Hepatocyte (in vitro differentiated cells): ENCODE data around the gene MAPK14. TPM values are rescaled to one million over a fixed set of nuclear protein-coding genes. Genes with fewer than 3 reads are reported as not detected.

Experiments
- DNase-seq: peaks from one replicate; pipeline ENCODE4 v3.0.0-alpha.2; 2016; ENCODE audit warnings: low spot score
- H2AFZ ChIP-seq: fragments of 200-600 bp; sonication (generic); 2 replicates; pipeline ENCODE4 v1.6.0; 2016; ENCODE audit warnings: antibody characterized with exemption, mild to moderate bottlenecking
- H3K27ac ChIP-seq: fragments of 200-600 bp; sonication (generic); 2 replicates; pipeline ENCODE4 v1.5.1; 2016; ENCODE audit warnings: mild to moderate bottlenecking
- H3K27me3 ChIP-seq: fragments of 200-600 bp; sonication (generic); 2 replicates; pipeline ENCODE4 v1.6.1; 2016
- H3K36me3 ChIP-seq: fragments of 200-600 bp; sonication (generic); replicated peaks from 2 replicates; pipeline ENCODE4 v1.5.1; 2016; ENCODE audit warnings: low read depth; ENCODE audit not compliant: insufficient read depth
- H3K4me1 ChIP-seq: fragments of 200-600 bp; sonication (generic); 2 replicates; pipeline ENCODE4 v1.5.1; 2016; ENCODE audit warnings: mild to moderate bottlenecking, moderate library complexity; ENCODE audit not compliant: insufficient read depth
- H3K4me2 ChIP-seq: fragments of 200-600 bp; sonication (generic); 2 replicates; pipeline ENCODE4 v1.6.0; 2016
- H3K4me3 ChIP-seq: fragments of 200-600 bp; sonication (generic); 2 replicates; pipeline ENCODE4 v1.5.1; 2016; ENCODE audit warnings: mild to moderate bottlenecking
- H3K79me2 ChIP-seq: fragments of 200-600 bp; sonication (generic); 2 replicates; pipeline ENCODE4 v1.6.0; 2017; ENCODE audit warnings: mild to moderate bottlenecking
- H3K9me2 ChIP-seq: fragments of 200-600 bp; sonication (generic); replicated peaks from 2 replicates; pipeline ENCODE4 v1.6.0; 2017; ENCODE audit warnings: mild to moderate bottlenecking; ENCODE audit not compliant: insufficient read depth
- H3K9me3 ChIP-seq: fragments of 200-600 bp; sonication (generic); 2 replicates; pipeline ENCODE4 v1.5.1; 2016; ENCODE audit warnings: low read depth, mild to moderate bottlenecking
- H4K20me1 ChIP-seq: fragments of 200-600 bp; sonication (generic); 2 replicates; pipeline ENCODE4 v1.6.0; 2016; ENCODE audit warnings: mild to moderate bottlenecking; ENCODE audit not compliant: insufficient read depth, poor library complexity, severe bottlenecking
- EZH2 ChIP-seq: fragments of 200-600 bp; sonication (generic); IDR thresholded peaks from 2 replicates; pipeline ENCODE4 v1.6.1; 2016; ENCODE audit warnings: antibody characterized with exemption, mild to moderate bottlenecking, borderline replicate concordance
- EZH2phosphoT487 ChIP-seq: fragments of 200-600 bp; sonication (generic); IDR thresholded peaks from one replicate; pipeline ENCODE4 v1.6.1; 2018; ENCODE audit warnings: antibody characterized with exemption, mild to moderate bottlenecking, low read depth, moderate library complexity; ENCODE audit not compliant: unreplicated experiment, severe bottlenecking
- WGBS: methylation state at CpG from one replicate; pipeline ENCODE4 v1.1.6; 2016; ENCODE audit warnings: low lambda C conversion rate; ENCODE audit errors: missing lambda C conversion rate; 5-methylcytosine and 5-hydroxymethylcytosine counted together
- polyA plus RNA-seq: library from polyadenylated mRNA; unstranded; fragments of >200 nt; fragmentation: Nextera tagmentation; extraction: Ambion mirVana; gene quantifications from 2 replicates; pipeline ENCODE4 v1.2.1, GENCODE V29; 2016
- total RNA-seq: library from RNA; depleted of rRNA; stranded (reverse); fragments of >200 nt; gene quantifications from 2 replicates; pipeline ENCODE4 v1.2.3, GENCODE V29; 2014
- TF ChIP-seq, protein P1 (sequence below): fragments of 200-600 bp; sonication (generic); IDR thresholded peaks from 2 replicates; pipeline ENCODE4 v1.5.1; 2016; ENCODE audit warnings: antibody characterized with exemption, mild to moderate bottlenecking; ENCODE audit not compliant: poor library complexity

MAPK14 gene
- total and polyA plus RNA-seq, 2 experiments from 2014 or later: 46.8 to 86.5 TPM

GRCh38 chr6:36149476-36149875 is 121.9 kb downstream of the MAPK14 start:
- H3K36me3 ChIP-seq: no peaks in the 10 kb centered on the region

GRCh38 chr6:36150283-36150682 is 122.7 kb downstream of the MAPK14 start:
- Histone ChIP-seq H3K4me2 (no peak overlapping the region), H3K9me3 (no peaks in the 10 kb centered on the region), H3K27ac (peak overlapping the region; percentile 52), H3K79me2 (no peaks in the 10 kb centered on the region), H3K9me2 (no peaks in the 10 kb centered on the region), H3K27me3 (no peaks in the 10 kb centered on the region), H3K4me3 (no peak overlapping the region), H4K20me1 (no peaks in the 10 kb centered on the region), H3K4me1 (no peaks in the 10 kb centered on the region), H3K36me3 (peaks cover 3% of the 10 kb centered on the region), H2AFZ (no peak overlapping the region)
- no peak for DNase-seq
- 86% methylated on average over 3 of the region's 3 CpGs for WGBS
- TF ChIP-seq EZH2phosphoT487: no peak
- no peak for TF ChIP-seq EZH2
- TF ChIP-seq, protein P1, sequence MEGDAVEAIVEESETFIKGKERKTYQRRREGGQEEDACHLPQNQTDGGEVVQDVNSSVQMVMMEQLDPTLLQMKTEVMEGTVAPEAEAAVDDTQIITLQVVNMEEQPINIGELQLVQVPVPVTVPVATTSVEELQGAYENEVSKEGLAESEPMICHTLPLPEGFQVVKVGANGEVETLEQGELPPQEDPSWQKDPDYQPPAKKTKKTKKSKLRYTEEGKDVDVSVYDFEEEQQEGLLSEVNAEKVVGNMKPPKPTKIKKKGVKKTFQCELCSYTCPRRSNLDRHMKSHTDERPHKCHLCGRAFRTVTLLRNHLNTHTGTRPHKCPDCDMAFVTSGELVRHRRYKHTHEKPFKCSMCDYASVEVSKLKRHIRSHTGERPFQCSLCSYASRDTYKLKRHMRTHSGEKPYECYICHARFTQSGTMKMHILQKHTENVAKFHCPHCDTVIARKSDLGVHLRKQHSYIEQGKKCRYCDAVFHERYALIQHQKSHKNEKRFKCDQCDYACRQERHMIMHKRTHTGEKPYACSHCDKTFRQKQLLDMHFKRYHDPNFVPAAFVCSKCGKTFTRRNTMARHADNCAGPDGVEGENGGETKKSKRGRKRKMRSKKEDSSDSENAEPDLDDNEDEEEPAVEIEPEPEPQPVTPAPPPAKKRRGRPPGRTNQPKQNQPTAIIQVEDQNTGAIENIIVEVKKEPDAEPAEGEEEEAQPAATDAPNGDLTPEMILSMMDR: no peak

More at GRCh38 chr6:36149476-36149875, 121.9 kb downstream of the MAPK14 start:
- Histone ChIP-seq H2AFZ (no peak overlapping the region), H3K27me3 (no peaks in the 10 kb centered on the region), H3K27ac (peak overlapping the region; percentile 52), H3K4me1 (no peaks in the 10 kb centered on the region), H3K9me3 (no peaks in the 10 kb centered on the region), H4K20me1 (no peaks in the 10 kb centered on the region), H3K9me2 (no peaks in the 10 kb centered on the region), H3K4me3 (no peak overlapping the region), H3K4me2 (no peak overlapping the region), H3K79me2 (no peaks in the 10 kb centered on the region)
- DNase-seq: no peak
- TF ChIP-seq, protein P1: no peak
- TF ChIP-seq EZH2phosphoT487 (no peak), EZH2 (no peak)

DNA sequence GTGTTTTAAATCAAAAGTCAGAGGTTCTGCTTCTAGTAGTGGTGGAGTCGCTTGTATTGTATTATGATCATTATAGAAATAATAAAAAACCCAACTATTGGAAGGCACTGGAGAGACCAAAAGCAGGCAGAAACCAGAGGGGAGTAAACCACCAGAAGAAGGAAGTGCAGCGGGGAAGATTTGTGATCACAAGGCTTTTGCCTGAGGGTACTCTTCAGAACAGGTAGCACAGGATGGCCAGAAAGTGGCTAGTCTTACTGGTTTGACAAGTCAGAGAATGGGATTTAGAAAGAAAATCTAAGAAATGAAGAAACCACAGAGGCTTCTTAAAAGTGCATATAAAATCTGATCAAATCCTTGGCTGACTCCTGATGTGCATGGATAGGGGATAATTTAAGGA is 126.7 kb downstream of the MAPK14 start:
- H3K79me2 ChIP-seq: no peaks in the 10 kb centered on the region
- TF ChIP-seq EZH2phosphoT487 (no peak), EZH2 (no peak)
- TF ChIP-seq, protein P1: no peak
- peak; percentile 34 for DNase-seq
- no peaks in the 10 kb centered on the region for H3K4me1 ChIP-seq
- H3K27me3 ChIP-seq: no peaks in the 10 kb centered on the region
- H3K9me2 ChIP-seq: no peaks in the 10 kb centered on the region
- no peak overlapping the region for H3K4me2 ChIP-seq
- peaks cover 3% of the 10 kb centered on the region for H3K36me3 ChIP-seq
- H3K27ac ChIP-seq: peak overlapping the region; percentile 37
- H3K9me3 ChIP-seq: no peaks in the 10 kb centered on the region
- H3K4me3 ChIP-seq: no peak overlapping the region
- no peaks in the 10 kb centered on the region for H4K20me1 ChIP-seq
- 61% methylated on average over 2 of the region's 2 CpGs for WGBS
- H2AFZ ChIP-seq: no peak overlapping the region

DNA sequence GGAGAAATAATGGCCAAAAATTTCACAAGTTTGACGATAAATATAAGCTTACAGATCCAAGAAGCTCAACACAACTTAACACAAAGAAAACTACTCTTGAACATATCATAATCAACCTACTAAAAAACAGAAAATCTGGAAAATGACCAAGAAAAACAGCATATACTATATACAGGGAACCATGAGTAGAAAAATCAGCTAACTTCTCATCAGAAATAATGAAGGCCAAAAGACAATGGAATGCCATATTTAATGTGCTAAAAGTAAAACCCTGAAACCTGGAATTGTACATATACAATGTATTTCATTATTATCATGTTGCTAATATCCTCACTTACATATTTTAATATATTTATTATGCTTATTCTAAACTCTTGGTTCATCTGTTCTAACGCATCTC is 128.1 kb downstream of the MAPK14 start:
- Histone ChIP-seq H3K27me3 (no peaks in the 10 kb centered on the region), H3K79me2 (no peaks in the 10 kb centered on the region), H2AFZ (no peak overlapping the region), H3K27ac (no peak overlapping the region), H3K4me2 (no peak overlapping the region), H4K20me1 (no peaks in the 10 kb centered on the region), H3K4me1 (no peaks in the 10 kb centered on the region), H3K9me3 (no peaks in the 10 kb centered on the region), H3K36me3 (peaks cover 3% of the 10 kb centered on the region), H3K4me3 (no peak overlapping the region), H3K9me2 (no peaks in the 10 kb centered on the region)
- 96% methylated on average over 2 of the region's 2 CpGs for WGBS
- no peak for TF ChIP-seq EZH2phosphoT487
- no peak for TF ChIP-seq EZH2
- TF ChIP-seq, protein P1: no peak
- no peak for DNase-seq
